BJ (cell line): Measurements from ENCODE around the gene CCDC183. TPM values are rescaled to one million over a fixed set of nuclear protein-coding genes. Genes with fewer than 3 reads are reported as not detected.

Experiments used
- CTCF ChIA-PET: fragments of 350-600 bp; formaldehyde crosslinking; extraction: SDS; loops from one replicate; lab custom pipeline; 2021; ENCODE audit warnings: antibody characterized with exemption, inconsistent platforms; lab: Yijun Ruan, JAX
- POLR2A ChIA-PET: fragments of 300-600 bp; sonication (Branson Sonifier 250); formaldehyde crosslinking; extraction: SDS; loops from one replicate; lab custom pipeline; 2021; ENCODE audit warnings: antibody characterized with exemption; lab: Charles Lee
- DNase-seq: peaks from one replicate; pipeline ENCODE4 v3.0.0-alpha.2; 2011; ENCODE audit warnings: low read depth
- H3K27me3 ChIP-seq: 2 replicates; pipeline ENCODE4 v1.6.0; 2011; ENCODE audit warnings: low read length; ENCODE audit not compliant: control insufficient read depth, insufficient read depth
- H3K36me3 ChIP-seq: 2 replicates; pipeline ENCODE4 v1.5.1; 2011; ENCODE audit warnings: low read length; ENCODE audit not compliant: control insufficient read depth, insufficient read depth
- H3K4me3 ChIP-seq: 2 replicates; pipeline ENCODE4 v1.5.1; 2011; ENCODE audit warnings: low read depth, mild to moderate bottlenecking, control low read depth, low read length
- CTCF ChIP-seq: IDR thresholded peaks from 2 replicates; pipeline ENCODE4 v1.5.1; 2011; ENCODE audit warnings: low read depth, mild to moderate bottlenecking, control low read depth, inconsistent platforms, low read length, moderate library complexity; ENCODE audit not compliant: insufficient read depth
- polyA plus RNA-seq: library from polyadenylated mRNA; depleted of rRNA; stranded (reverse); fragments of >200 nt; gene quantifications from 2 replicates; pipeline ENCODE4 v1.2.3, GENCODE V29; 2011

Gene CCDC183
- polyA plus RNA-seq, 1 experiment, result 0.20 TPM

DNA sequence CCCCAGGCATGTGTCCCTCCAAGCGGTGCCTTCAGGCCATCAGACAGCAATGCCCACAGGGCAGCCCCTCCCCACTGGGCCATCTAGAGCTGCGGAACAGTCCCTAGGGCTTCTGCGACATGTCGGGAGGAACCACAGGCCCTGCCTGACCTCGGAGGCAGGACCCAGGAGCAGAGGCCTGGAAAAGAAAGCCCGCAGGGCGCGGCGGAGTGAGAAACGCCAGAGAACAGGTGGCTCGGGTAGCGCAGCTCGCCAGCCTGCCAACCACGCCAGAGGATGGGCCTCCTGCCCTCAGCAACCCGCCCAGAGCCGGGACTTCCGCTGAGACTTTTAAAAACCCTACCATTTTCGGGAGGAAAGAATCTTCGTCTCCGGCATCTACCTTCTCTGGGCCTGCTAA, 38.8 kb upstream of the CCDC183 start:
- no peak for DNase-seq
- ChIA-PET CTCF (interaction anchor here (0.9 to 1.0 kb wide), 2 partner anchors 20 to 37 kb away, joined by 3 to 4 read pairs; no protein-coding TSS in a partner anchor), POLR2A (no interaction called here)
- no peak overlapping the region for H3K4me3 ChIP-seq
- no peaks in the 10 kb centered on the region for H3K27me3 ChIP-seq
- no peak for TF ChIP-seq CTCF
- H3K36me3 ChIP-seq, result no peaks in the 10 kb centered on the region

GRCh38 chr9:136757751-136758140, 38.4 kb upstream of the CCDC183 start:
- POLR2A ChIA-PET, result no interaction called here
- Histone ChIP-seq H3K36me3 (no peaks in the 10 kb centered on the region), H3K4me3 (no peak overlapping the region), H3K27me3 (no peaks in the 10 kb centered on the region)
- CTCF ChIA-PET, result interaction anchor here (0.9 to 1.3 kb wide), 4 partner anchors 9 to 36 kb away, joined by 3 to 4 read pairs (median 4); no protein-coding TSS in a partner anchor
- TF ChIP-seq CTCF, result no peak
- DNase-seq, result no peak

DNA sequence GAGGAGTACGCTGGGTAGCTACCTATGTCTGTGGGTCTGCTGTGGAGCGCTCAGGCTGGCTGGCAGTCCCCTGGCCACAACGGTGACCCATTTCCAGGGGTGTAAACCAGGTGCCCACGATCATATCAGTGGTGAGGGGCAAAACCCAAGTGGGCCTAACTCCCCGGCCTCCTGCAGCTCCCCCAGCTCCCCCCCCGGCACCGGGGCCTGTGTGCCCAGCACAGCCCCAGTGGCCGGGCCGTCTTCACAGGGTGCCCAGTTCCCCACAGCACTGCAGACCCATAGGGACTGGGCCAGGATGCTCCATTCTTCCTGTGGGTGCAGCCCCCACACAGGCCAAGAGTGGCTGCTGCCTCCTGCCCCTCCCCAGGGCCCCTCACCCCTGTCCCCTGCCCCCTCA, 37.1 kb upstream of the CCDC183 start:
- no peak for TF ChIP-seq CTCF
- ChIA-PET POLR2A (no interaction called here), CTCF (interaction anchor here (0.8 to 3.1 kb wide), 4 partner anchors 9 to 50 kb away, joined by 3 to 20 read pairs (median 3); no protein-coding TSS in a partner anchor)
- no peak for DNase-seq
- H3K27me3 ChIP-seq, result peaks cover under 1% of the 10 kb centered on the region; the same call in 1 of the 2 replicates
- no peak overlapping the region for H3K4me3 ChIP-seq
- H3K36me3 ChIP-seq, result no peaks in the 10 kb centered on the region

DNA sequence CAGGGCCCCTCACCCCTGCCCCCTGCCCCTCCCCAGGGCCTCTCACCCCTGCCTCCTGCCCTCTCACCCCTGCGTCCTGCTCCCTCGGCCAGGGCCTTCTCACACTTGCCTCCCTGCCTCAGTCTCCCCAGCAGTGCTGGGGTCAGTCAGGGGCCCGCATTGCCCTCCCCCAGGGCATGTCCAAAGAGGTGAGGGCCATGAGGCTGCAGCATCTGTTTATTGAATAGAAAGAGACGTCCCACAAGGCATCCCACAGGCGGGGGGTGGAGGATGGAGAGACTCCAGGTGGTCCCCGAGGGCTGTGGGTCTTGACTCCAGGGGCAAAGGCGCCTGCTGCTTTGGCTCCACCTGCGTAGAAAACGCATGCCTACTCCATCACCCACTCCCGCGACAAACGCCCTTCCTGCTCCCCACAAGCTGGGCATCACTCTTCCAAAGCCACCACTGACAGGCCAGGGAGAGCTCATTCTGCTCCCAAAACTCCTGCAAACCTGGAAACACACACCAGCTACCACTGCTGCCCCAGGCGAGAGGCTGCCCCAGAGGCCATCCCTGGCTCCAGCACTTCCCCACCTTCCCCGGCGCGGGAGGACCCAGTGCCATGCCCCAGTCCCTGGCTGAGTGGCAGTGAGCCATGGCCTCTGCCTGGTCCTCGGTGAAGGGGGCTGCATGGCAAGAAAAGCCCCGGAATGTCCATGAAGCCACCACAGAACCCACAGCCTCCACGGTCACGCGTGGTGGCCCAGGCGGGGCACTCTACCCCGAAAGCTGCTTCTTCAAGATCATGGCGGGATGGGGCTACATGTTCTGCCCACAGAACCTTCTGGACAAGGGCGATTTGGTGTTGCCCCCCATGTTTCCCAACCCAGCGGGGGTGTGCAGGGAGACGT, 36.5 kb upstream of the CCDC183 start:
- CTCF ChIA-PET, result interaction anchor here (0.8 to 3.1 kb wide), 7 partner anchors 10 to 49 kb away, joined by 3 to 20 read pairs (median 3); no protein-coding TSS in a partner anchor
- TF ChIP-seq CTCF, result no peak
- H3K36me3 ChIP-seq, result no peaks in the 10 kb centered on the region
- H3K4me3 ChIP-seq, result no peak overlapping the region
- DNase-seq, result no peak
- peaks cover 2% of the 10 kb centered on the region; the same call in 1 of the 2 replicates for H3K27me3 ChIP-seq
- POLR2A ChIA-PET, result no interaction called here

GRCh38 chr9:136760424-136760823, 35.7 kb upstream of the CCDC183 start:
- POLR2A ChIA-PET, result no interaction called here
- Histone ChIP-seq H3K4me3 (no peak overlapping the region), H3K36me3 (no peaks in the 10 kb centered on the region), H3K27me3 (peaks cover 2% of the 10 kb centered on the region; the same call in 1 of the 2 replicates)
- CTCF ChIA-PET, result interaction anchor here (0.9 to 3.1 kb wide), 8 partner anchors 9 to 34 kb away, joined by 3 to 20 read pairs (median 4); no protein-coding TSS in a partner anchor
- TF ChIP-seq CTCF, result no peak
- DNase-seq, result no peak
